ENCODE data around the gene LEAP2.
"Not testable (repeated sequence)": the region's sequence is repeated elsewhere in the genome, so short reads cannot be mapped to it uniquely, and the experiment has no call there.

Gene LEAP2

DNA sequence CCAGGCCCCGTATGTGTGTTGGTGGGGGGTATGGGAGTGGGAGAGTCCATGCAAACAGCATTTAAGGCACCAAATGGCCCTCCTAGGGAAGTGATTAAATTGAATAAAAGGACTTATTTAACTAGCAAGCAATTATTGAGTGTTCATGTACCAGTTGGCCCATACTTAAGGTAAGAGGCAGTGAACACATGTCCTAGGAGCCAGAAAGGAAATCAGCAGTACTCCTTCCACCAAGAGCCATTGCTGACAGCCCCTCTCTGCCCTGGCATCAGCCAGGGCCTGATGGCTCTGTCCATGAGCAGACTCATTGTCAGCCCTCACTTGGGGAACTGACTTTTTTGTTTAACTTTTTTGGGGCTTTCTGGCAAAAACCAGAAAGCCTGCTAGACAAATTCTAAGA, 32.6 kb upstream of the LEAP2 start:
- DNase-seq (ENCODE audit: low read depth in 1 of 2, low spot score in 1 of 2): no peak

DNA sequence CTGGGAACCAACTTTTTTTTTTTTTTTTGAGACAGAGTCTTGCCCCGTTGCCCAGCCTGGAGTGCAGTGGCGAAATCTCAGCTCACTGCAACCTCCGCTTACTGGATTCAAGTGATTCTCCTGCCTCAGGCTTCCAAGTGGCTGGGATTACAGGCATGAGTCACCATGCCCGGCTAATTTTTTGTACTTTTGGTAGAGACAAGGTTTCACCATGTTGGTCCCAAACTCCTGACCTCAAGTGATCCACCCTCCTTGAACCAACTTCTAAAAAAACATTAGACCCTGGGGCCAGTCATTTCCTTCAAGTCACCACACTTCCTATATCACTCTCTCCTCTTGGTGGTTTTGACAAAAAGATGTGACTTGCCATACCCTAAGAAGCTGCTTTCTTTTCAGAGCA, 32.2 kb upstream of the LEAP2 start:
- no peak for DNase-seq (ENCODE audit: low read depth in 1 of 2, low spot score in 1 of 2)

DNA sequence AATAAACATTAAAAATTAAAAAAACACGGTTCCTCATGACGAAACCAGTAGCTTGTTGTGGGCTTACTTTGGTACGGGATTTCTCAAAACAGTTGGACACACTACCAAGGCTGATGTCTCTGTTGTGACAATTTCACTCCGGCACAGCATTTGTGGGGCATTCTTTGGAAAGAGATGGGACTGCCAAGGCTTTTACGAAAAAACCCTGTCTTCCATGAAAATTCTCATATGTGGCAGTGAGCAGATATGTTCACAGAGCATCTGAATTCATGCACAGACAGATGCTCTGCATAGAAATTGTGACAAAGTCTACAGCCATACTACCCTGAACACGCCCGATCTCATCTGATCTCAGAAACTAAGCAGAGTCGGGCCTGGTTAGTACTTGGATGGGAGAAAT, 25.2 kb upstream of the LEAP2 start:
- no peak for DNase-seq (ENCODE audit: low read depth in 1 of 2, low spot score in 1 of 2)

DNA sequence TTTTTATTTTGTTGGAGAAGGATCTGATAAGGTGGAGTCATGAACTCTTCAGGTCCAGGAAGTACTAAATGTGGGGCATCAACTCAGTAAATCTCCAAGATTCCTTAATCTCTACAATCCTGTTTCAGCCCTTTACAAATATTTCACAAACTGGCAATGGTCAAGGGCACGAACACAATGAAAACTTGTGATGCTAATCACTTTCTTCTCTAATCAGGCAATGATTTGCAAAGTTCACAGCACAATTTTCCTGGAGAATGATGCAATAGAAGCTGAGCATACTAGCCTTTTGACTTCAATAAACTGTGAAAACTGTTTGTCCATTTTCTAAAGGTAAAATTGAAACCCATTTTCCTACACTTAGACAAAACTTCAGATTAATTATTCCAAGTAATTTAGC, 24.1 kb upstream of the LEAP2 start:
- DNase-seq (ENCODE audit: low read depth in 1 of 2, low spot score in 1 of 2): no peak

DNA sequence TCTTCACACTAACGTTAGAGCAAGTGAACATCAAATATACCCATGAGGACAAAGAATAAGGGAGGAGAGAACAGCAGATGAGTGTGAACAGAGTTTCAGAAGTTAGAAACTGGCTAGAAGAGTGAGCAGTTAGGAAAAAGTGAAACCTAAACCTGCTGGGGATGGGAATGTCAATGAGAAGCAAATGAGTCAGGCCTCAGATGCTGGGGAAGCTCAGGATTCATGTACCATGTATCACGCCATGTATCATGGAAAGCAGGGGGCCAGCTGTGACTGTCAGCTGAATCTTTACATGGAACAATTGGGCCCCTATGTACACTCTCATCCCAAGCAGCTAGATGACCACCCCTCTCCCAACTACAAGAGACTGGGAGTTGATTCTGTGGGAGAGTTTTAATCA, 23.4 kb upstream of the LEAP2 start:
- no peak for DNase-seq (ENCODE audit: low read depth in 1 of 2, low spot score in 1 of 2)

DNA sequence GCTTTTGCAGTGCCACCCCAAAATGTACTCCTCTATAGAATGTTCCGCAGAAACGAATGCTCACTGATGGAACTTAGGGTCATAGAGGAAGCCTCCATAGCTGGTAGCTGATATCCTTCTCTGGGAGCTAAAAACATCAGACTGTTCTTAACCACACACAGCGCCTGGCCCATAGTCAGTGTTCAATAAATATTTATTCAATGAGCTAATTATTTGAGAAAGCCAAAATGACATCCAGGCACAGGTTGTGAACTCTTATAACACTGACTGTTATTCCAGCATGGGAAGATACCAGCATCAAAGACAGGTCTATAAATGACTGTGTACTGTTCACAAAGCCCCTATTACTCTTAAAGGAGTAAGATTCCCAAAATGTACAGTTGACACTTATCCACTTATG, 20.1 kb upstream of the LEAP2 start:
- no peak for DNase-seq (ENCODE audit: low read depth in 1 of 2, low spot score in 1 of 2)

DNA sequence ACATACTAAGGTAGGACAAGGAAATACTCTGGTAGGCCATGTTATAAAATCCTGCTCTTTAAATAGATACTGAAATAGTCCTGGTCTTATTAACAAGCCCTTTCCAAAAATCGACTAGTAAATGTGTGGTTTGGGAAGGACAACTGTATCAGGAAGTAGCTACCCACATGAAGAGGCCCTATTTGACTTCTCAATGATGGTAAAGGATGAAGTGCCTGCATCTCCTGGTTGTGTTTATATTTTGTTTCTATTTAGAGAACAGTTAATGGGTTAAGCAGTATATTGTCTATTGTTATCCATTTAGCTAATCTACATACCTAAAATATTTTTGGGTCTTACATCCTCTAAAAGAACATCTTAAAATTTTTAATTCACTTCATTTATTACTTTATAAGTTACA, 19.7 kb upstream of the LEAP2 start:
- no peak for DNase-seq (ENCODE audit: low read depth in 1 of 2, low spot score in 1 of 2)

DNA sequence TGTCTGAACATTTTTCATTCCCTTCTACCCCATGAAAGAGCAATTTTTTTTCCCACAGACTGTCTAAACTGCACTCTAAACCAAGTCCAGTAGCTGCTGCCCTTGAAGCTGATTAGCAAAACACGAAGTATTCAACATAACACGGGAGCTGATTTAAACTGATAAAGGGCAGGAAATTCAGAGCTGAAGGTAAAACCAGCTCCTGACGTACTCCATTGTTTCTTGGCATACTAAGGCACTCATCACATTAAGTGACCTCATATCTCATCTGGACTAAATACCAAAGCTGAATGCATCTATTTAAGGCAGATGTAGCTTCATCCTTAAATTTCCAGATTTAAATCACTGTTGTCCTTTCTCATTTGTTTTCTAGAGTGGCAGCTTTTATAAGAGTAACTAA, 19.2 kb upstream of the LEAP2 start:
- no peak for DNase-seq (ENCODE audit: low read depth in 1 of 2, low spot score in 1 of 2)

DNA sequence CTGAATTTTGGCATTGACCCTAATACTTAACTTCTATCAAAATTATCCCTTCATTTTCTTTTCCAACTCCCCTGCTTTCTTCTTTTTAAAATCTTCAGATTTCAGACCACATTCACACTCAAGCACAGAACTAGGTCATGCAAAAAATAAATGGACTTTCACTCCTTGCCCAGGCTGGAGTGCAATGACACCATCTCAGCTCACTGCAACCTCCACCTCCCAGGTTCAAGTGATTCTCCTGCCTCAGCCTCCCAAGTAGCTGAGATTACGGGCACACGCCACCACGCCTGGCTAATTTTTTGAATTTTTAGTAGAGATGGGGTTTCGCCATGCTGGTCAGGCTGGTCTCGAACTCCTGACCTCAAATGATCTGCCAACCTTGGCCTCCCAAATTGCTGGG, 18.5 kb upstream of the LEAP2 start:
- DNase-seq (ENCODE audit: low read depth in 1 of 2, low spot score in 1 of 2): not testable (repeated sequence)

DNA sequence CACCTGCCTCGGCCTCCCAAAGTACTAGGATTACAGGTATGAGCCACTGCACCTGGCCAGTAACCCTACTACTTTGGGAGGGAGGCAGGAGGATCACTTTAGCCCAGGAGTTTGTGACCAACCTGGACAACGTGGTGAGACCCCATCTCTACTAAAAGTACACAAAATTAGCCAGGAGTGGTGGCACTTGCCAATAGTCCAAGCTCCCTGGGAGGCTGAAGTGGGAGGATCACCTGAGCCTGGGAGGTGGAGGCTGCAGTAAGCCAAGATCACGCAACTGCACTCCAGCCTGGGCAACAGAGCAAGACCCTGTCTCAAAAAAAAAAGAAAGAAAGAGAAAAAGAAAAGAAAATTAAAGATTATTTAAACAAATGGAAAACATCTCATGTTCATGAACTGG, 17.5 kb upstream of the LEAP2 start:
- no peak for DNase-seq (ENCODE audit: low read depth in 1 of 2, low spot score in 1 of 2)

DNA sequence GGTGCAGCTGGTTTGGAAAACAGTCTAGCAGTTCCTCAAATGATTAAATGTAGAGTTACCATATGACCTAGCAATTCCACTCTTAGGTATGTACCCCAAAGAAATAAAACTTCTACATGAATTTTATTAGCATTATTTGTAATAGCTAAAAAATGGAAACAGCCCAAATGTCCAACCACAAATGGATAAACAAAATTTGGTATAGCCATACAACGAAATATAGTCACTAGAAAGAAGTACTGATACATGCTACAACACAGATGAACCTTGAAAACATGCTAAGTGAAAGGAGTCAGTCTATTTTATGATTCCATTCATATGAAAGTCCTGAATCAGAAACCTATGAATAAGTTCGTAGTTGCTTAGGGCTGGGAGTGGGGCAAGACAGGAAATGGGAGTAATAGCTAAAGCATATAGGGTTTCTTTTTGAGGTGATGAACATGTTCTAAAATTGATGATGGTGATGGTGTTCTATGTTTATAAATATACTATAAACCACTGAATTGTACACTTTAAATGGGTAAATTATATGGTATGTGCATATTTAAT, 13.5 kb upstream of the LEAP2 start:
- DNase-seq (ENCODE audit: low read depth in 1 of 2, low spot score in 1 of 2): no peak

DNA sequence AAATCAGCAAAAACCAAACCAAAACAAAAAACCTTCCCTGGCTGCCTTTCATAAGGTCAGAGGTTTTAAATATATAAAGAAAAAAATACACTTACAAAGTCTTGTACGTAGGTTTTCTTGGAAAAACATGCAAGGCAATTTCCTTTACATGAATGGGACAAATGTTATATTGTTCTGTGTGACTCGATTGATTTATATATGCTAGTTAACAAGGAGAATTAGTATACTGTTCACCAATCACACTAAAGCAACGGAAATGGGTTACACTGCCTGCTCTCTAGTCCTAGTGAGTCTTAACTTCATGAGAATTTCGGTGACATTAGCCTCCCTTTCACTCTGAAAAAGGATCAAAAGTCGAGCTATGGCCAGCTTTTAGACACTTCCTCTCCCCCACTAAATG, 12.7 kb upstream of the LEAP2 start:
- DNase-seq (ENCODE audit: low read depth in 1 of 2, low spot score in 1 of 2): no peak

DNA sequence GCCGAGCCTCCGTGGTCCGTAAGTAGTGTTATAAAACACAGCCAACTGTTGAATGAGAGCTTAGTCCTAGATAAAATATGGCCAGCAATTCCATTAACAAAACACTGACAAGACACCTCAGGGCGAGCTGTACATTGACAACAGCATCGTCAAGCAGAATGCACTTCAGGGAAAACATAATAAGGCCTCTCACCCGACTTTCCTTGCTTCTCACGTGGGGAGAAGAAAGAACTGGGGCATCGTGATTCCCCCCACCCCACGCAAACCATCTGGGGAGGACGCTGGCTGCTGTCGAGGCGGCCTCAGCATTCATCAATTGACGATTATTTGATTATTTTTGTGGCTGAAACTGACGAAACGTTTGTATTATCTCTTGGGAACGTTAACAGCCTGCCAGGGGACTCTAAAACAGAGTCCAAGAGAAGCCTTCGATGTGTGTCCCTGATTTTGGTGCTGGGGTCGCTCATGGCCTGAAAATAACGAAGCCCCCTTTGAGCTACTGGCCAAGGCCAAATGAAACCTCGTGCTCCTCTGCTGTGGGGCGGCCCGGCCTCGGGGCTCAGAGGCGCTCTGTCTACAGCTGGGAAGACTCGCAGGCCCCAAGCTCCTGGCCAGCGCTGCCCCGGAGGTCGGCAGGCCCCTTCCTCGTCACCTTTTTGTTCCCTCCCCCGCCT, 7.7 kb upstream of the LEAP2 start:
- no peak for DNase-seq (ENCODE audit: low read depth in 1 of 2, low spot score in 1 of 2)

DNA sequence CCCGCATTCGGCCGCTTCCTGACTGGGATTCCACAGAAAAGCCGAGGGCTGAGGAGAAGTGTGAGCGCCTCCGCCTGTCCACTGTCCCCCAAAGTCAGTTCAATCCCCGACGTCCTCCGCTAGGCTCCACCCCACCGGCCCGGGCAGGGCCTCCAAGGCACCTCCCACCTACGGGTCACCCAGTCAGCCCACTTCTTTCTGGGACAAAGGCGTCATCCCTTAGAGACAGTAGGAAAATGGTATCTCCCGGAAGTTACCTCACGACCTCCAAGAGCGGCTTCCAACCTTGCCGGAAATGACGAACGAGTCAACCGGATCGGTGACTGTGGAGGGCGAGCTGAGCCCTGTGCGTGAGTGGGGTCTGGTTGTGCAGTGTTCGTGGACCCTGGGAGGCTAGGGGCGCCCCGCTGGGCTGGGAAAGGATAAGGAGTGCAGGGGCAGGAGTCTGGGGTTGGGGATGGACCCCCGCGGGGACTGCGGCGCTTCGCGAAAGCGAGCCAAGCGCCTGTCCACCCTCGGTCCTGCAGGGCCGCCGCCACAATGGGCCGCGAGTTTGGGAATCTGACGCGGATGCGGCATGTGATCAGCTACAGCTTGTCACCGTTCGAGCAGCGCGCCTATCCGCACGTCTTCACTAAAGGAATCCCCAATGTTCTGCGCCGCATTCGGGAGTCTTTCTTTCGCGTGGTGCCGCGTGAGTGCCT, 7.0 kb upstream of the LEAP2 start, which contains the start of the genes GDF9 and UQCRQ:
GDF9 (minus strand) TSS at position 128 of the 704 bp plus-strand sequence. CDS start 1,936 bp downstream, outside the sequence.
UQCRQ (plus strand) TSS at position 301 of the 704 bp plus-strand sequence; CDS start at position 541, 240 bp downstream.
- peak; percentile 67 to 96 for DNase-seq (ENCODE audit: low read depth in 1 of 2, low spot score in 1 of 2)

DNA sequence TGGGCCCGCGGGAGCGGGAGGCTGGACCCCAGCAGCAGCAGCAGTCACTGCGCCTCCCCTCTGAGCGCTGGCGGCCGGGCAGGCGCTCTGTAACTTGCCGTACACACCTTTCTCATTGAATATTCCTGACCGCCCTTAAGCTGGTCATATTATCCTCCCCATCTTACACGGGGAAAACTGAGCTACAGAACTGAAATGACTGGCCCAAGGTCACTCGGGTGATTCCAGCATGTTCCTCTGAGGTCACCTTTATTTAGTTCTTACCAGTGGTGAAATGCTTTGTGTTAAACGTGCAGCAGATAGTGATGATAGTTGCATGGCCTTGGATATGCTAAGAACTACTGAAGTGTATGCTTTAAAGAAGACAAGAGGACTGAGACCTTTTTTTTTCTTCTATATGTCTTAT, 6.4 kb upstream of the LEAP2 start:
- no peak for DNase-seq (ENCODE audit: low read depth in 1 of 2, low spot score in 1 of 2)

DNA sequence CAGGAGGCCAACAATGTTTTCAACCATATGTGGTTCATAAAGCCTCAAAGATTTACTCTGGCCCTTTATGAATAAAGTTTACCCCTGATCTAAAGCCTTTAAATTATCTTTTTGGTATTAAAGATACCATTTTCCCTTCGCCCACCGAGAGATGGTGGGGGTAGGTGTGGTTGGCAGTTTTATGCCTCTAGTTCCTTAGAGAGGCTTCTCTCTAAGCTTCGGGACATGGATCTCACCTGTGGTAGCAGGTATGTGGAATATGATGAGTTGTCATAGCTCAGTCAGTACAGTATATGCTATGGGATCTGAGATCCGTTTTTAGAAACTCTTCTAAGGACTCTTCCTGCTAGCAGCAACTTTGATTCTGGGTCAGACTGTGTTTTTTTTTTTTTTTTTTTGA, 4.7 kb upstream of the LEAP2 start:
- DNase-seq (ENCODE audit: low read depth in 1 of 2, low spot score in 1 of 2): no peak

DNA sequence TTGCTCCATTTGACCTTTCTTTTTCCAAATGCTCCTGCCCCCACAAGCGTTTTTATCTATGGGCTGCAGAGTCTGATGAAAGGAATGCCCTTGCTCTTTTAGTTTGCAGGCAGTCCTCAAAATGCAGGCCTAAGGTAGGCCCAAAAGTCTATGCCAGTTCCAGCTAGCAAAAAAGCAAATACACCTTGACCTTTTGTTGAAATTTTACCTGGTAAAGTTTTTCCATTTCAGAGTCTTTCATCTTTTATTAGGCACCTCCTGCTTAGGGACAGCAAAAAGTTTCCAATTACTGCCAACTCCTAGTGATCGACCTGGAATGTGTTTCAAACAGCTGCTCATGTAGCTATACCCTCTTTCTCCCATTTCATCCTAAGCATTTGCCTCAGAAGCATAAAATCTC, 2.7 kb upstream of the LEAP2 start:
- no peak for DNase-seq (ENCODE audit: low read depth in 1 of 2, low spot score in 1 of 2)

DNA sequence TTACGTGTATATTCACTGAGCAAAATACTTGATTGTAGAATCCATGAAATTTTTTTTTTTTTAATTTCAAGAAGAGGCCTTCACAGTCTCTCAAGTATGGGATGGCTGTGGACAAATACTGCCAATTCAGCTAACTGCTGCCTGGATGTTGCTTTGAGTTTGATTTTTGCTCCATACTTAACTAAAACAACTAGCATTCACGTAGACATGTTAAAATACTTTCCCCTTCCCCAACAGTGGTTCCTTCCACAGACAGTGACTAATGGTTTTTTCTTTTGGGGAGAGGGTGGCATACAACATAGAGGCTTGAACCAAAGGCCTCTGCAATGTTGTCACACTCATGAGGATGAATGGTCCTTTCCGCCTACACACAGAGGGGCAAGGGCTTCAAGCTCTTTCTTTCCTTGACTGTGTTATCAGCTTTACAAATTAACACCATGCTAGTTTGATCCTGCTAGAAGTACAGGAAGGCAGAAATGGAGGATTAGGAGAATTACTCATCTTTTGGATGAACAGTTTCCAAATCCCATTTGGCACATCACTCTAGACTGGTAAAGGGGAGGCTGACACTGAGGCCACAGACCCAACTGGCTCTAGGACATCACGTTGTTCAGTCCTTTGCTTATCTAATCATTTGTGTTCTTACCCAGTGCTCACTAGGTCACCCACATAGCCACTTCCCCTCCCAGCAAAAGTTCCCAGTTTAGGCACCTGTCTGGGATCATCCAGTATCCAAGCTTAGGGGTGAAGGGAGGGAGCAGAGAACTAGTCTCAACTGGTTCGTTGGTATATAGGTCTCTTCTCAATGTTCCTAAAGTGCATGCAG, 1.8 kb upstream of the LEAP2 start:
- DNase-seq (ENCODE audit: low read depth in 1 of 2, low spot score in 1 of 2): no peak

DNA sequence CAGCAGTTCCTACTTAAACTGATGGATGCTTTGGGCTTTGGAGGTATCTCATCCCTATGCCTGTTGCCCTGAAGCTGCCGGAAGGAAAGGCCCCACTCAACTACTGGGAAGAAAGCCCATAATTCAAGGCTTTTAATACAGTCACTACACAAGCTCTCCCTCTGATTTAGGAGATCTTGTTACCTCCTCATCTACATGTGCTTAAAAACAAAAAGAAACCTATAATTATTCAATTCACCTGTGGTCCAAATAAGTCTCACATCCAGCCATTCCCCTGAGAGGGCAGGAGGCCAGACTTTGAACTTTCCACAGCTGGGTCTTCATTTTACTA, 715 bp upstream of the LEAP2 start:
- no peak for DNase-seq (ENCODE audit: low read depth in 1 of 2, low spot score in 1 of 2)

DNA sequence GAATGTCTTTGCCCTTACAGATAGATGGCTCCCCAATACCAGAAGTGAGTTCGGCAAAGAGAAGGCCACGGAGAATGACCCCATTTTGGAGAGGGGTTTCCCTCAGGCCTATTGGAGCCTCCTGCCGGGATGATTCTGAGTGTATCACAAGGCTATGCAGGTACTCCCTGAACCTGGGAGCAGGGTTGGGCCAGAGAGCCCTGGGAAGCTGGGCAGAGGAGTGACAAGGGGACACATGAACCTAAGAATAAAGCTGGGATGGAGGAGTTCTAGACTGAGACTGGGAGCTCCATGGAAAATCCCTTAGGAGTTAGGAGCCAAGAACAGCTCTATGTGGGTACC, 433 bp downstream of the LEAP2 start:
- no peak for DNase-seq (ENCODE audit: low read depth in 1 of 2, low spot score in 1 of 2)

DNA sequence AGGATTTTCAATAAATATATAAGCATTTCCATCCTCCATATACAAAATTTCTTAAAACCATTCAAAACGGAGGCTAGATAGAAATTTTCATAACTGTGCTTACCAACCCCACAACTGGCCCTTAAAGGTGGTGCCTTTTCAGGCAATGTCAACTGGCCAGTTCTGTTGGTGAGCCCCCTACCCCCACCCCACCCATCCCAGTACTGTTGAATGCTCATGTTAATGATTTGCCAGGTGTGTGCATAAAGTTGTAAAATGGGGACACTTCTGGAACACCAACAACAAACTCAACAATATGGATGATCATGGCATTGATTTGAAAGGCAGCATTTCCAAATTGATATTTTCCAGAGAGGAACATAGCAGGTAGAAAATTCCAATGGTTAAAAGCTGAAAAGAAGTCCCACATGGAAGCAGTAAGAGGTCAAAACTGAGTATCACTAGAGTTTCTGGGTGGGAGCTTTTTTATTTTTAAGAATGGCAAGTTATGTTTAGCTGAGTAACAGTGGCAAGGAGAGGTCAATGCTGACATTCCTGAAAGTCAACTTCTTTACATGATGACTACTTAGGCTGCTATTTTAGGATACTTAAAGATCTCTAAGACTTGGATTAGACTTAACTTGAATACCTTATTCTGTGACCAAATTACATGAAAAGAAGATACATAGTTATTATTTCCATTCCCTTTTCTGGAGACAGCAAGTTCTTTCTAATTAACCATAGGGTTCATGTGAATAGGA, 2.7 kb downstream of the LEAP2 start:
- DNase-seq (ENCODE audit: low read depth in 1 of 2, low spot score in 1 of 2): no peak
